ENCODE data around the gene DCC.
"Not testable (repeated sequence)": the region's sequence is repeated elsewhere in the genome, so short reads cannot be mapped to it uniquely, and the experiment has no call there.

Gene DCC

DNA sequence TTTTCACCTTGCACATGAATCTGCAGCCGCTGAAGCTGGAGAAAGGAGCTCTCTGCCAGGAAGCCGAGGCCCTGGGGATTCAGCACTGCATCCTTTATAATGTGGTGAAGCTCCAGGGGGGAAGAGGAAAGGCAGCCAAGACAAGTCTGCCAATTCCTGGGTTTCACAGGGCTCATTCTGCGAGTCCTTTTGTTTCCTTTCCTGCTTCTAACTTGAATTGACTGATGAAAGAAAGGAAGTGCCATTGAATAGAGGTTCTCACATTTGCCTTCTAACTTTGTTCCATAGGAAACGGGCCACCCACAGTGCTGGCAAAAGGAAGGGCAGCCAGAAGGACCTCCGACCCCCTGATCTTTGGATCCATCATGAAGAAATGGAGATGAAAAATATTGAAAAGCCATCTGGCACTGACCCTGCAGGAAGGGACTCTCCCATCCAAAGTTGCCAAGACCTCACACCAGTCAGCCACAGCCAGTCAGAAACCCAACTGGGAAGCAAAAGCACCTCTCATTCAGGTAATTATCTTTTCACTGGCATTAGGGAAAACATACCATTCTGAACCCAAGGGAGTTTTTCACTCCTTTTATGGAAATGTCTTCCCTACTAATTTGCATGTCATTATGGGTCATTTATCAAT lies 1119.1 kb downstream of the DCC start:
- ChIA-PET CTCF (no interaction called here), POLR2A (no interaction called here)
- TF ChIP-seq, protein P1, sequence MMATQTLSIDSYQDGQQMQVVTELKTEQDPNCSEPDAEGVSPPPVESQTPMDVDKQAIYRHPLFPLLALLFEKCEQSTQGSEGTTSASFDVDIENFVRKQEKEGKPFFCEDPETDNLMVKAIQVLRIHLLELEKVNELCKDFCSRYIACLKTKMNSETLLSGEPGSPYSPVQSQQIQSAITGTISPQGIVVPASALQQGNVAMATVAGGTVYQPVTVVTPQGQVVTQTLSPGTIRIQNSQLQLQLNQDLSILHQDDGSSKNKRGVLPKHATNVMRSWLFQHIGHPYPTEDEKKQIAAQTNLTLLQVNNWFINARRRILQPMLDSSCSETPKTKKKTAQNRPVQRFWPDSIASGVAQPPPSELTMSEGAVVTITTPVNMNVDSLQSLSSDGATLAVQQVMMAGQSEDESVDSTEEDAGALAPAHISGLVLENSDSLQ (IDR thresholded peaks at IDR 0.05), result no peak
- no peak for TF ChIP-seq L3MBTL2 (conservative IDR thresholded peaks at IDR 0.05)
- no peak for TF ChIP-seq FOXM1 (IDR thresholded peaks at IDR 0.05; ENCODE audit: borderline replicate concordance)
- no peak for TF ChIP-seq ARNT (IDR thresholded peaks at IDR 0.05)
- TF ChIP-seq ELF4 (IDR thresholded peaks at IDR 0.05), result no peak
- TF ChIP-seq BHLHE40 (IDR thresholded peaks at IDR 0.05; ENCODE audit: borderline replicate concordance), result no peak
- no peak for DNase-seq (ENCODE audit: extremely low spot score)

DNA sequence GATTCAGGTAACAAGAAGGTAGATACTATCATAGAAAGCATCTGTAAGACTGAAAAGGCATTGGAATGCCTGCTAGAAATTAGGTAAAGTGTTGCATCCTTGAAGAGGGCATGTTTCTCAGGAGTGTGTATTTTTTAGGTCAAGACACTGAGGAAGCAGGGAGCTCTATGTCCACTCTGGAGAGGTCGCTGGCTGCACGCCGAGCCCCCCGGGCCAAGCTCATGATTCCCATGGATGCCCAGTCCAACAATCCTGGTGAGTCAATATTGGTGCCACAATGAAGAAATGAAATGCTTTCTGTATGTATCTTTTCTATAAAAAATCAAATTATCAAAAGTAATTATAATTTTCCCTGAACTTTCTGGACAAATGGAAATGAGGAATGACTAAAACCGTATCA lies 1127.8 kb downstream of the DCC start:
- POLR2A ChIA-PET, result no interaction called here
- TF ChIP-seq SUZ12 (IDR thresholded peaks at IDR 0.05) (no peak), FOXA1 (IDR thresholded peaks at IDR 0.05) (no peak), ZNF384 (IDR thresholded peaks at IDR 0.05) (no peak), L3MBTL2 (conservative IDR thresholded peaks at IDR 0.05) (no peak), SP1 (IDR thresholded peaks at IDR 0.05) (no peak)
- CTCF ChIA-PET, result no interaction called here

DNA sequence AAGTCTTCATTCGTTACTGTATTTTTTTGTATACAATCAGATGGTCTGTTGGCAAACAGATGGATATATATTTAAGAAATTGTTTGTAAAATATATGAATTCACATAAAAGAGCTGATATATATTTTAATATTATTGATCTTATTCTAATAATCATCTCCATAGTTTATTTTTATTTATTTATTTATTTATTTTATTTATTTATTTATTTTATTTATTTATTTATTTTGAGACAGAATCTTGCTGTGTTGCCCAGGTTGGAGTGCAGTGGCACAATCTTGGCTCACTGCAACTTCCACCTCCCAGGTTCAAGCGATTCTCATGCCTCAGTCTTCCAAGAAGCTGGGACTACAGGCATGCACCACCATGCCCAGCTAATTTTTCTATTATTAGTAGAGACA lies 1128.2 kb downstream of the DCC start:
- DNase-seq (ENCODE audit: extremely low spot score); CTCF ChIA-PET; POLR2A ChIA-PET: not testable (repeated sequence)

More for the DNA sequence above, 1127.8 kb downstream of the DCC start:
- DNase-seq (ENCODE audit: extremely low spot score), result no peak

DNA sequence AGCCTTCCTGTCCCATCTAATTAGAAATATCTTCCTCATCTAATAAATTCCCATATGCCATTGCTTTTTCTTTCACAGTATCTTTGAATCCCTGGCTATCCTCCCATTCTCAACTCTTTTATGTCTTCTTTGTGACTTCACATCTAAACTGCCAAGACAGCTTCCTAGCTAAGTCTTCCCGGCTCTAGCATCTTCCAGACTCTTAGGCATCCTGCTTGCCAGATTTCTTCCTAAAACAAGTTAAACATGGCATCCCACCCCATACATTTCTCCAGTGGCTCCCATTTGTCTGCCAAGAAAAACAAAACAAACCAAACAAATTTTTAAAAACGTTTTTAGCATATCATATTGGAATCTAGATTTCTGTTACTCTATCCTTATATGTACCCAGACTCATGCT lies 1132.5 kb downstream of the DCC start:
- POLR2A ChIA-PET, result no interaction called here
- CTCF ChIA-PET, result no interaction called here
- no peak for TF ChIP-seq LEF1 (IDR thresholded peaks at IDR 0.05; ENCODE audit: borderline replicate concordance)
- no peak for TF ChIP-seq FOXK2 (IDR thresholded peaks at IDR 0.05)
- no peak for DNase-seq (ENCODE audit: extremely low spot score)

DNA sequence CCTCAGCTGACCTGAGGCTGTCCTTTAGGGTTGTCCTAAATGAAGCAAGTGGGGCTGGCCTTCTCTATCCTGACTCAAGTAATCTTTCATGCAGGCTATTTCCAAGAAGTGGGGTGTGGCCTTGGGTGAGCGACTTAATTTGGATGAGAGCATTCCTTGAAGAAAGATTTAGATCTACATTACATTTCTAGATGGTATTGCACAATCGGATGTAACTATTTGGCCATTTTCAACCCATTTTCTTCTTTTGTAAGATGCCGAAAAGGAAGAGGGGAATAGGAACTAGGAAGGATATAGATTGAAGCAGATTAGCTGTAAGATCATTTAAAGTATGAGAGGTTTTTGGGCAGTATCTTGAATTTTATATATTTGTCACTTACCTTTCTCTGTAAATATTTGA lies 1138.2 kb downstream of the DCC start:
- ChIA-PET CTCF (no interaction called here), POLR2A (no interaction called here)
- no peak for DNase-seq (ENCODE audit: extremely low spot score)
- TF ChIP-seq, protein P1 (IDR thresholded peaks at IDR 0.05), result no peak
- TF ChIP-seq FOXA1 (IDR thresholded peaks at IDR 0.05) (no peak), ARNT (IDR thresholded peaks at IDR 0.05) (no peak), HDGF (IDR thresholded peaks at IDR 0.05; ENCODE audit: borderline replicate concordance) (no peak), NFRKB (IDR thresholded peaks at IDR 0.05) (no peak), FOXM1 (IDR thresholded peaks at IDR 0.05; ENCODE audit: borderline replicate concordance) (no peak), L3MBTL2 (conservative IDR thresholded peaks at IDR 0.05) (no peak), ELF4 (IDR thresholded peaks at IDR 0.05) (no peak)

DNA sequence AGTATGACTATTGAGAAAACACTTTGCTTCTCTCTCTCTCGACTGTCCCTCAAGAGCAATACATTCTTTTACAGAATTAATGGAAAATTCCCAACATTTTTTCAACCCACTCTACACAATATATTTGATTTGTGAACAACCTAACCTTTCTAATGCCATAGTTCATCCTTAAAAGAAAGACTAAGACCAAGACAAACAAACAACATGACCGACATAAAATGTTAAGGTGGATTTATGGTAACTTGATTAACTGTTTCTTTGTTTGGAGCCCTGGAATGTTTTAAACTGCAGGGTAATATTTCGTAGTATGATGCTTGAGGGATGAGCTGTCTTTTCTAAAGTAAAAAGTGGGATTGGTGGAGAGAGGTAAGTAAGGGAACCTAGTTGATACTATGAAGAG lies 1146.3 kb downstream of the DCC start:
- no peak for TF ChIP-seq SUZ12 (IDR thresholded peaks at IDR 0.05)
- no peak for TF ChIP-seq ZNF384 (IDR thresholded peaks at IDR 0.05)
- no peak for TF ChIP-seq ARNT (IDR thresholded peaks at IDR 0.05)
- no peak for TF ChIP-seq L3MBTL2 (conservative IDR thresholded peaks at IDR 0.05)
- ChIA-PET POLR2A (no interaction called here), CTCF (no interaction called here)
- no peak for DNase-seq (ENCODE audit: extremely low spot score)

DNA sequence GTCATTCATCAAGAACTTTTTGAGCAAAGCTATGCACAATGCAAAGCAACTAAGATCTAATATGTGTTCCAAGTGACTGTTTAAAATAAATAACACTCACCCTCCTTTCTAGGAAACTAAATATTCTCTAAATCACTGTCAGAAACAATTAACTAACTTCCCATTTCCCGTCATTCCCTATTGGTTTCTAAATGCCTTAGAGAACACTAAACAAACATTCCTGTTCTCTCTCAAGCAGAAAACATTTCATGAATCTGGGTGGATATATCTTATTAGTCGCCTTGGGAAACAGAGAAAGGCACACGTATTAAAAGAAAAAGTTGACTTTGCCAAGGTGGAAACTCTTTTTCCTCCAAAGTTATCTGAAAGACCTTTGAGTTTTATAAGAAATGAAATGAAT lies 1149.3 kb downstream of the DCC start:
- POLR2A ChIA-PET, result no interaction called here
- TF ChIP-seq CTBP1 (IDR thresholded peaks at IDR 0.05; ENCODE audit: borderline replicate concordance) (no peak), ARNT (IDR thresholded peaks at IDR 0.05) (no peak)
- TF ChIP-seq, protein P1 (IDR thresholded peaks at IDR 0.05), result no peak
- DNase-seq (ENCODE audit: extremely low spot score), result no peak
- CTCF ChIA-PET, result no interaction called here

DNA sequence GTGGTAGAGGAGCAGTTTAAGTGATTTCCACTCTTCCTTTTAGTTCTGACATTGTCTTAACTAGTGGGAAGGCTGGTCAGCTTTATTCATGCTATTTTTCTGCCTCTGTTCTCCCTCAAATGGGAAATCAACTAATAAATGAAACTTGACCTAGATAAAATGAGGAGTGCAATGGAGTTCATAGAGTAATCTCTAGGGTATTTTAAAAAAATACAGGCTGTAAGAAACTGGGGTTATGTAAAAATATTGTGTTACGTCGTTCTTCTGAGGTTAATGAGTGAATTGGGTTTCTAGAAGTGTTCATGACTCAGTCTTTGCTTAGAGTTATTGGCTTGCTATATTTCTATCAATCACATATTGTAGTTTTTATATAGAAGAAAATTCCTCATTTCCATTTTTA lies 1150.0 kb downstream of the DCC start:
- ChIA-PET POLR2A (no interaction called here), CTCF (no interaction called here)
- no peak for TF ChIP-seq BHLHE40 (IDR thresholded peaks at IDR 0.05; ENCODE audit: borderline replicate concordance)
- TF ChIP-seq, protein P1 (IDR thresholded peaks at IDR 0.05), result no peak
- TF ChIP-seq TARDBP (IDR thresholded peaks at IDR 0.05), result no peak
- TF ChIP-seq HDGF (IDR thresholded peaks at IDR 0.05; ENCODE audit: borderline replicate concordance), result no peak
- TF ChIP-seq ELF4 (IDR thresholded peaks at IDR 0.05), result no peak
- TF ChIP-seq LEF1 (IDR thresholded peaks at IDR 0.05; ENCODE audit: borderline replicate concordance), result no peak
- TF ChIP-seq FOXA1 (IDR thresholded peaks at IDR 0.05), result no peak
- no peak for TF ChIP-seq FOXK2 (IDR thresholded peaks at IDR 0.05)
- no peak for TF ChIP-seq CTBP1 (IDR thresholded peaks at IDR 0.05; ENCODE audit: borderline replicate concordance)
- TF ChIP-seq SUZ12 (IDR thresholded peaks at IDR 0.05), result no peak
- TF ChIP-seq SP1 (IDR thresholded peaks at IDR 0.05), result no peak
- TF ChIP-seq NFRKB (IDR thresholded peaks at IDR 0.05), result no peak
- TF ChIP-seq ARNT (IDR thresholded peaks at IDR 0.05), result no peak
- no peak for TF ChIP-seq ZNF384 (IDR thresholded peaks at IDR 0.05)
- TF ChIP-seq L3MBTL2 (conservative IDR thresholded peaks at IDR 0.05), result no peak
- no peak for DNase-seq (ENCODE audit: extremely low spot score)

Data from HEK293T (cell line).